ENCODE measurements around the gene OR2AE1.

The OR2AE1 gene

GRCh38 chr7:99855236-99855635, 21.6 kb downstream of the OR2AE1 start:
- DNase-seq (ENCODE audit: low read depth) = no peak

DNA sequence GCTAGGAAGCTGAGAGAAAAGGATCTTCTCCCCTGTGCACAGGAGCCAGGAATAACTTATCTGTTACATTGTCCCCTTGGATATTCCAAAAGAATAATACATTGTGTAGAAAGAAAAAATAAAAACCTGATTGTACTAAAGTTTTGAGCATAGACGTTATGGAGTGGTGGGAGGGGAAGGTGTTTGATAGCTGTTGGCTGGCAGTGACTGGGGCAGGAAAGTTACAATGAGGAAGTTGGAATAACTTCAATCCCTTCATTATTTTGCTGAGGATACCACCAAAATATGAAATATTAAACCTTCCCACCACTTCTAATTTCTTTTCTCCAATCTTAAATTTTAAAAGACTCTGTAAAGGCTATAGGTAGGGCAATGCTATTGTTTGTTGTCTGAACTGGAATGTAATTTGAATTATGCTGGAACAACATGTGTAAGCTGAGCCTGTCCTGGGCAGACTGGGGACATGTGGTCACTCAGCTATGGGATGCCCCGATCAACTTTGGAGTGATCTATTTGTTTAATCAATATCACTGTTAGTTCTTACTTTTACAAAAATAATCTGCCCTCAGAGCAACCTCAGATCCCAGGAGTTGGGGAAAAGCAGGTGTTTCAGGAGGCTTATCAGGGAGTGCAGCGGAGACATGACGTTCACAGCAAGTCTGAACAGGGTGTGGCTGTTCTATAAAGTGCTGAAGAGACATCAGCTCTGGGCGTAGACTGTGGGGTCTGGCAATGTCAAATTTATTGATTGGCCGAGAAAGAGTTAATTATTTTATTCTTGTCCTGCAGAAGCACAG, 28.2 kb downstream of the OR2AE1 start:
- no peak for DNase-seq (ENCODE audit: low read depth)

GRCh38 chr7:99844328-99844727, 32.5 kb downstream of the OR2AE1 start:
- DNase-seq (ENCODE audit: low read depth) = no peak

DNA sequence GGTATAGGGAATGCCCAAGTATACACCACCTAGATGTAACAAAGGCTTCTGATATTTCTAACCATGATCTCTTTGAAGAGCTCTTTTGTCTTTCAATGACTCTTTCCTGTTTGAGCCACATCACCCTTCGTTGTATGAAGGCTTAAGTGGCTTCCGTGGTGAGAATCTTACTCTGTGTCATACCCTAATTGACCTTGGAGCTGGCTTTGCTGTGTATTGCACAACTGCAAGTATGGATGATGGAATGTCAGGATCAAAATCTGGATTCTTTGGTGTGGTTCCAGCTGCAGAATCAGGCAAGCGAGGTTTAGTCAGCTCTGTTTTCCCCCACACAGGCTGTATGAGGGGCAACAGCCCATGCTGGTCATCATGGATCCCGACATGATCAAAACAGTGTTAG, 33.0 kb downstream of the OR2AE1 start:
- DNase-seq (ENCODE audit: low read depth) = no peak

- no peak for DNase-seq (ENCODE audit: low read depth)
Measured at GRCh38 chr7:99842926-99843325, 33.9 kb downstream of the OR2AE1 start.

- no peak for DNase-seq (ENCODE audit: low read depth)
Measured at GRCh38 chr7:99840136-99840869, 36.5 kb downstream of the OR2AE1 start.

DNA sequence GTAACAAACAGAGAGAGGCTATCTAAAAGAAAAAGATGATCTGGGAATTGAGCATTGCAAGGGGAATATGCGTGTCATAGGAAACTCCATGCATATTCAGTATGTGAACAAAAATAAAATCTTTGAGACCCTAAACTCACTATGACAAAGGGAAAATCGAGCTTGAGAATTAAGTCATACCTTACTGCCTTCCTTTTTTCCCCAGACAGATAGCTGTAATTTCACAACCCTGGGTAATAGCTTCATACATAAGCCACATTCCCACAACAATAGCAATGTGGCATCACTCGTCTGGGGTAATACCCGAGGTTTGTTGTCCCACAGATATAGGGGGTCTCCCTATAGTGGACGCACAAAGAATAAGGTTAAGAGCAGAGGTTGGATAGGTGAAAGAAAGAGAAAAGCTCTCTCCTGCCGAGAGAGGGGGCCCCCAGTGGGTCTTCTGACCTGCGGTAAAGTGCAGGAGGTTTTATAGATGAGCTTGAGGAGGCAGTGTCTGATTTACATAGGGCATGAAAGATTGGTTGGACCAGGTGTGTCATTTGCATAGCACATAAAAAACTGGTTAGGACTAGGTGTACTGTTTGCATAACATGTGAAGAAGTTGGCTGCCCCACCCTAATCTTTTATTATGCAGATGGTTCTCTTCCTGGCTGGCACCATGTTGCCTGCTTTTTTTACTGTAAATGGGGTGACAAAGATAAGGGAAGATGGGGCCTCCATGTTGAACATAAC, 37.4 kb downstream of the OR2AE1 start:
- no peak for DNase-seq (ENCODE audit: low read depth)

GRCh38 chr7:99837649-99838361, 39.0 kb downstream of the OR2AE1 start:
- no peak for DNase-seq (ENCODE audit: low read depth)

- no peak for DNase-seq (ENCODE audit: low read depth)
Measured at GRCh38 chr7:99835189-99835588, 41.6 kb downstream of the OR2AE1 start.

DNA sequence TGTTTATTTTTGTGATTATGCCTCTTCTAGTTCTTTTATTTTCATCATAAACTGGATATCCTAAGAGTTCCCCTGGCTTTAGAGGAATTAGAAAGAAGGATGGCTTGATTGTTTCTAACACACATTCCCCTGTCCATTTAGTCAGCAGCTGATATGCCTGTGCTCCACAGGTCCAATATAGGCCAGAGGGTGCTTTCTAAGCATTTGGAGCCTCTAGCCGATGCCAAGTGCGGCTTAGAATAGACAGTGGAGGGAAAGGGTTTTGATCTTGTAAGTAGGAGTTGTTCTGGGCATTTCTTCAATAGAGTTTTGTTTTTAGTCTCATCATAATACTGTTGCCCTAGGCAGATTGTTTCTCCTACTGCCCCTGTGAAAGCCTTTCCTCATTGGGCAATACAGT, 42.5 kb downstream of the OR2AE1 start:
- DNase-seq (ENCODE audit: low read depth) = no peak

DNA sequence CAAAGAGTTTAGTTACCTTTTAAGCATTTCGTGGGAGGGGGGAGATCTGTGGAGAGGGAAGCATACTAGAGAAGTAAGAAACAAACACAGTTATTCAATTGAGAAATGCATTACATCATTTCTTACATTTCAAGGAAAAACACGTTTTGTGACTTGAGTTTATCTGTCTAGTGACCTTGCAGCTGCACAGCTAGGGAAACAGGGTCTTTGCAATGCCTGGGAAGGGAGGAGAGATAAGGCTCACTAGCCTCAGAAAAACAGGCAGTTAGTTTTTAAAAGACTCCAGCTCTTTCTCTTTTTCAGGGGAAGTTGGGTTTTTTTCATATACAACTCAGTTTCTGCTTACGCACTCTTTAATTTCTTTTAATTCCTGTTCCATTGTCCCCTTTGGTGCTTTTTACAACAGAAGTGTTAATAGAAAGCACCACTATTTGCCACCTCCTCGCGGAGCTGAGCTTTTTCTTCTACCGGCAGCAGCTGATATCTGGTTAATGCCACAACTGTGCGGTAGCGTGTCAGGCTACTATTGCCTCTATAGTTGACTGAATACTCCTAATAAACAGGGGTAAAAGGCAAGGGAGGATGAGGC, 43.5 kb downstream of the OR2AE1 start:
- no peak for DNase-seq (ENCODE audit: low read depth)

GRCh38 chr7:99831595-99831994, 45.2 kb downstream of the OR2AE1 start:
- no peak for DNase-seq (ENCODE audit: low read depth)

DNA sequence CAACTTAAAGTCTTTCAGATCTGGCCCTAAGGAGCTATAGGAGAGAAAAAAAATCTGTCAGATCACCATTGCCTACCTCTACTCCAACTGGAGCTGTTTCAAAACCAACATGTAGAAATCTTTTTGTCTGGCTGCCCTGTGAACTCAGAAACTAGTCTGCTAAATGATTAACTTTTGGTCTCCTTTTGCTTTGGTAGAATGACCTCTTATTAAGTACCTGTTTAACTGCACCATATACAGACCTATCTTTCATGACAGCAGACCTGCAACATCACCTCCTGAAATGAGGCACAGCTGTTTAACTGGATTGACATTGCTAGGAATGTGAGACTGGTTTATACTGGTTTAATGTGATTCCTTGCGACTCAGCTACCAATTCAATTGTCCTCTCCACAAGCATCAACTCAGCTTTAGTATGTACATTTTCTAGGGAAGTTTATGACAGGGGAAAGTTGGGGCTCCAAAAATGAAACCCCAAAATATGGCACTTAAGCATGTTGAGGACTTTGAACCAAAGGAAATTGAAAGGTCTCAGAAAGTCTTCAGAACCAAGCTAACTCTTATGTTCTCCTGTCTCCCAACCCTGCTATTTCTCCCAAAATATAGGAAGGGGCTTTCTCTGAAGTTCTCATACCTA, 47.2 kb downstream of the OR2AE1 start:
- DNase-seq (ENCODE audit: low read depth) = no peak

DNA sequence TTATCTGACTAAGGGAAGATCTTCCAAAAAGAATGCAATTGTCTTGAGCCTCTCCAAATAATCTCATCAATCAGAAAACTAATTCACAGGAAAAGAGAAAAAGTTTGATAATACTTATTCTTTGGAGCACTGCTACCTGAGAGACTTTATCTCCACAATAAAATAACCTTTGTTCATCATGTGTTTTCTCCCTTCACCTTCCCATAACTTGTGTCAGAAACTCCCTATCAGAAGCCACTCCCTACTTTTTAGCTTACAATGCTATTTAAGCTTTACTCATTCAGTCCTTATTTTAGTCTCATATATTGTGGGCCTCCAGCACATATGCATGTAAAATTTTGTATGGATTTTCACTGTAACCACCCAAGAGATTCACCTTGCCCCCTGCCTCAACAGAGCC, 48.0 kb downstream of the OR2AE1 start:
- DNase-seq (ENCODE audit: low read depth) = no peak

GRCh38 chr7:99827040-99827778, 49.6 kb downstream of the OR2AE1 start:
- no peak for DNase-seq (ENCODE audit: low read depth)

Measured in GM04504 (cell line).